Kidney (tissue), 14 donors: Measurements from ENCODE around the gene ADARB1. TPM values are rescaled to one million over a fixed set of nuclear protein-coding genes. Genes with fewer than 3 reads are reported as not detected.

Experiments used
- DNase-seq, 5 donors: peaks; one replicate each; pipeline ENCODE4 v3.0.0-alpha.2; 2013 to 2020
- FAIRE-seq: peaks from 2 replicates; lab custom pipeline; 2012; peaks lifted over from hg19 to GRCh38; lab: Jason Lieb, UNC
- H3K27ac ChIP-seq, 2 donors: one replicate each; pipeline ENCODE4 v1.7.0; 2013; ENCODE audit warnings: low read depth in 2 of 2, low read length in 2 of 2, inconsistent platforms in 1 of 2
- H3K27me3 ChIP-seq: one replicate; pipeline ENCODE4 v1.7.1; 2013; ENCODE audit warnings: low read length, inconsistent platforms; ENCODE audit not compliant: control insufficient read depth, insufficient read depth
- H3K36me3 ChIP-seq, 3 donors: one replicate each; pipeline versions ENCODE4 v1.7.0 to v1.7.1; 2013; ENCODE audit warnings: low read length in 3 of 3, control low read depth in 1 of 3, inconsistent platforms in 1 of 3; ENCODE audit not compliant: insufficient read depth in 3 of 3, control insufficient read depth in 2 of 3
- H3K4me1 ChIP-seq, 3 donors: one replicate each; pipeline versions ENCODE4 v1.7.0 to v1.7.1; 2013; ENCODE audit warnings: low read length in 3 of 3, inconsistent platforms in 1 of 3, low read depth in 1 of 3; ENCODE audit not compliant: control insufficient read depth in 2 of 3, insufficient read depth in 2 of 3
- H3K4me3 ChIP-seq, 3 donors: one replicate each; pipeline versions ENCODE4 v1.7.0 to v1.8.1; 2013; ENCODE audit warnings: low read length in 3 of 3, control low read depth in 1 of 3, inconsistent platforms in 1 of 3
- H3K9ac ChIP-seq, 3 donors: one replicate each; pipeline versions ENCODE4 v1.7.0 to v1.7.1; 2013; ENCODE audit warnings: low read length in 3 of 3, control low read depth in 1 of 3, inconsistent platforms in 1 of 3
- H3K9me3 ChIP-seq, 3 donors: one replicate each; pipeline versions ENCODE4 v1.7.0 to v1.7.1; 2013; ENCODE audit warnings: low read length in 3 of 3, control low read depth in 1 of 3, inconsistent platforms in 1 of 3; ENCODE audit not compliant: control insufficient read depth in 2 of 3, insufficient read depth in 1 of 3
- CTCF ChIP-seq: IDR thresholded peaks from 3 replicates; pipeline ENCODE4 v1.5.1; 2012; ENCODE audit warnings: mild to moderate bottlenecking, moderate library complexity, borderline replicate concordance; ENCODE audit not compliant: insufficient read depth; ENCODE audit errors: extremely low read depth
- intact Hi-C: fragments of 100-400 bp; cut with DNase I; formaldehyde crosslinking; loops from one replicate; pipeline ENCODE4 v1.11.1; 2022
- polyA plus RNA-seq: library from polyadenylated mRNA; stranded (reverse); fragments of 350-450 nt; fragmentation: Illumina TruSeq; extraction: RNeasy Lipid Tissue Mini Kit (QIAGEN cat#74804); gene quantifications from one replicate; pipeline ENCODE4 v1.2.3, GENCODE V29; 2014; ENCODE audit warnings: low read depth, low replicate concordance; ENCODE audit not compliant: insufficient read depth
- total RNA-seq: library from RNA; stranded (reverse); fragmentation: NEBNext Ultra II Directional; extraction: Animal tissue kit (Norgen Biotek cat#: 25700); gene quantifications from one replicate; pipeline ENCODE4 v1.2.1, GENCODE V29; 2021
- donor health status: control.
- donor health status: control.
- donor health status: control.
- donor health status: control.
- donor health status: control.
- donor health status: DM: yes; HTN: yes; CAD: no.
- donor health status: Normal renal cell carcinoma (clear cell type).

The ADARB1 gene
- total and polyA plus RNA-seq, 2 donors from 2014 or later, result 6.7 to 34.9 TPM

- peaks cover 0 to 8% (median 4%) of the 10 kb centered on the region in 3 donors for H3K36me3 ChIP-seq
Observed at GRCh38 chr21:45178070-45178608, 103.8 kb downstream of the ADARB1 start.

GRCh38 chr21:45178971-45179370 is 104.6 kb downstream of the ADARB1 start:
- Histone ChIP-seq H3K27me3 (no peaks in the 10 kb centered on the region), H3K9ac (no peak overlapping the region), H3K36me3 (peaks cover 0 to 8% (median 4%) of the 10 kb centered on the region in 3 donors), H3K9me3 (no peaks in the 10 kb centered on the region), H3K4me3 (no peak overlapping the region), H3K27ac (no peak overlapping the region), H3K4me1 (no peaks in the 10 kb centered on the region)
- no peak for TF ChIP-seq CTCF
- FAIRE-seq, result no peak
- no peak for DNase-seq
- intact Hi-C loops, result no loop called here

More at GRCh38 chr21:45178070-45178608, 103.8 kb downstream of the ADARB1 start:
- no peaks in the 10 kb centered on the region for H3K4me1 ChIP-seq
- no peak for TF ChIP-seq CTCF
- DNase-seq (no peak), FAIRE-seq (no peak)
- H3K4me3 ChIP-seq, result no peak overlapping the region
- no peaks in the 10 kb centered on the region for H3K27me3 ChIP-seq
- intact Hi-C loops, result no loop called here
- H3K9ac ChIP-seq, result no peak overlapping the region
- no peak overlapping the region for H3K27ac ChIP-seq
- no peaks in the 10 kb centered on the region for H3K9me3 ChIP-seq

GRCh38 chr21:45179568-45180245 is 105.3 kb downstream of the ADARB1 start:
- Histone ChIP-seq H3K9ac (no peak overlapping the region), H3K36me3 (peaks cover 0 to 8% (median 4%) of the 10 kb centered on the region in 3 donors), H3K9me3 (no peaks in the 10 kb centered on the region), H3K4me3 (no peak overlapping the region), H3K27ac (no peak overlapping the region), H3K27me3 (no peaks in the 10 kb centered on the region), H3K4me1 (no peaks in the 10 kb centered on the region)
- FAIRE-seq (no peak), DNase-seq (no peak)
- no peak for TF ChIP-seq CTCF
- intact Hi-C loops, result no loop called here
